Omental fat pad (tissue), 4 donors: ENCODE data around the gene CFAP46. TPM values are rescaled to one million over a fixed set of nuclear protein-coding genes. Genes with fewer than 3 reads are reported as not detected.
"Not testable (repeated sequence)": the region's sequence is repeated elsewhere in the genome, so short reads cannot be mapped to it uniquely, and the experiment has no call there.

ENCODE experiments used
- ATAC-seq: fragments of 150-250 bp; one replicate; pipeline ENCODE4 v1.9.1; 2016; ENCODE audit warnings: mild to moderate bottlenecking, moderate library complexity; ENCODE audit not compliant: low FRiP score
- DNase-seq: peaks from one replicate; pipeline ENCODE4 v3.0.0-alpha.2; 2019; ENCODE audit warnings: low spot score
- total RNA-seq, 4 donors: library from RNA; depleted of rRNA; stranded (reverse); fragments of >200 nt; gene quantifications; one replicate each; pipeline ENCODE4 v1.1.0, GENCODE V29; 2016
- TF ChIP-seq, protein P1 (sequence below), 3 donors: fragments of 450-650 bp; IDR thresholded peaks; one replicate each; pipeline ENCODE4 v1.5.1; 2016 to 2017; ENCODE audit warnings: antibody characterized with exemption in 3 of 3, mild to moderate bottlenecking in 3 of 3, moderate library complexity in 2 of 3

CFAP46 gene
- total RNA-seq, 4 donors from 2014 or later, result 0.24 to 0.37 TPM; not detected in 2

DNA sequence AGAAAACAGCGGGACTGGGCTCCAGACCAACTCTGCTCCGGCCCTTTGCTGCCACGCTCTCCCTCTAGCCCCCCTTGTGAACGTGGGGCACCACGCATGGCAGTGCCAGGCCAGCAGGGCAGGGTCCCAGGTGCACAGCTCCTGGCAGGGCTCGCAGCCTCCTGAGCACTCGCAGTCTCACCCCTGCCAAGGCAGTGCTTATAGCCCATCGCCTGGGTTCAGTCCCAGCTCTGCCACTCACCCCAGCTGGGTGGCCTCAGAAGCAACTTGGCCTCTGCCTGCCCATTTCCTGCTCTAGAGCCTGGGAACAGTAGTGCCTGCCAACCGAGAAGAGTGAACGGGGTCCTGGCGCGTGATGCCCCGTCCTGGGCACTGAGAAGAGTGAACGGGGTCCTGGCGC lies 36.3 kb downstream of the CFAP46 start:
- DNase-seq (no peak), ATAC-seq (no peak)
- TF ChIP-seq, protein P1, sequence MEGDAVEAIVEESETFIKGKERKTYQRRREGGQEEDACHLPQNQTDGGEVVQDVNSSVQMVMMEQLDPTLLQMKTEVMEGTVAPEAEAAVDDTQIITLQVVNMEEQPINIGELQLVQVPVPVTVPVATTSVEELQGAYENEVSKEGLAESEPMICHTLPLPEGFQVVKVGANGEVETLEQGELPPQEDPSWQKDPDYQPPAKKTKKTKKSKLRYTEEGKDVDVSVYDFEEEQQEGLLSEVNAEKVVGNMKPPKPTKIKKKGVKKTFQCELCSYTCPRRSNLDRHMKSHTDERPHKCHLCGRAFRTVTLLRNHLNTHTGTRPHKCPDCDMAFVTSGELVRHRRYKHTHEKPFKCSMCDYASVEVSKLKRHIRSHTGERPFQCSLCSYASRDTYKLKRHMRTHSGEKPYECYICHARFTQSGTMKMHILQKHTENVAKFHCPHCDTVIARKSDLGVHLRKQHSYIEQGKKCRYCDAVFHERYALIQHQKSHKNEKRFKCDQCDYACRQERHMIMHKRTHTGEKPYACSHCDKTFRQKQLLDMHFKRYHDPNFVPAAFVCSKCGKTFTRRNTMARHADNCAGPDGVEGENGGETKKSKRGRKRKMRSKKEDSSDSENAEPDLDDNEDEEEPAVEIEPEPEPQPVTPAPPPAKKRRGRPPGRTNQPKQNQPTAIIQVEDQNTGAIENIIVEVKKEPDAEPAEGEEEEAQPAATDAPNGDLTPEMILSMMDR (IDR thresholded peaks at IDR 0.05), result no peak

DNA sequence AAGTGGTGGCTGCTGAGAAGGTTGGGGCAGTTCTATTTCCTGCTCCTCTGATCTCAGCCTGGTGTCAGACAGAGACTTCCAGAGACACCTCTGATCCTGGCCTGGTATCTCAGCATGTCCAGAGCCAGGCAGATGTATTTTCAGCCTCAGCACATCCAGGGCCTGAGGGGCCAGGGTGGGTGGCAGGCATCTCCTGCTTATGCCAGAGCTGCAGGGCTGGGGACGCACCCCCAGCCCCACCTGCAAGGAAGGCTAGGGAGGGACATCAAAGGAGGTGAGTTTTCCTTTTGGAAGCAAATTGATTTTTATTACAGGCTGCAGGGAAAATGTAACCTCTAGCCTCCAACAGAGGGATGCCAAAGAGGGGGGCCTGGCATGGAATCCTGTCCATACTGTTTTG lies 36.7 kb downstream of the CFAP46 start:
- ATAC-seq, result no peak
- TF ChIP-seq, protein P1 (IDR thresholded peaks at IDR 0.05), result no peak

DNA sequence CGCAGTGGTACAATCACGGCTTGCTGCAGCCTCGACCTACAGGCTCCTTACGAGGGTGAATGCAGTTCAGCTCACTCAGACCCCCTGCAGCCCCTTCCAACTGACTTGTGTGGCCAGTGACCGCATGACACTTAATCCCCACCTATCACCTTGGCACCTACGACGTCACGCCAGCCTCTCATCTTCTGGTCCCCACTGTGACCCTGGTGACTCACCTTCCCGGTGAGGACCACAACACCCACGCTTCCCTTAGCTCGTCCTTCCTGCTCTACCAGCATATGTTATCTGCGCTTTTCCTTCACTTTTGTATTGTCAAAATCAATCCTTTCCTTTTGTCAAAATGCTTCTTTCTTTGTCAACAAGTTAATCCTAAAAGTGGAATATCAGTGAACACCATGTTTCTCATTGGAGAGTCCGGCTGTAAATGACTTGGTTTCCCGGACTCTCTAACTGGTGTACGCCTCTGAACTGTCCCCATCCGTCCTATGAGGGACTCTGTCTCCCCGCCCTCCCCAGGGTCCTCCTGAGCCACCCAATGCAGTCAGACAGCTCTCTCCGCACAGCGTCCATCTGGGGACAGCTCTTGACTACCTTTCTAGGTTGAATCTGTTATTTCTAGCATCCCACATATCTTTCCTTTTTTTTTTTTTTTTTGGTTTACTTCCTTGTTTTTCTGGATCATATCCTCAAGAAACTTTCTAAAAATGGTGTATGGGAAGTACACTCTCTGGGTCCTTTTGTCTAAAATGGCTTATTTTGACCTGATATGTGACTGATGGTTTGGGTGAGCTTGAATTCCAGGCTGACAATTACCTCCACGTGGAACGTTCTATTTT lies 37.3 kb downstream of the CFAP46 start:
- no peak for DNase-seq
- no peak for ATAC-seq
- TF ChIP-seq, protein P1 (IDR thresholded peaks at IDR 0.05), result no peak

More for the DNA sequence above, 36.7 kb downstream of the CFAP46 start:
- no peak for DNase-seq

DNA sequence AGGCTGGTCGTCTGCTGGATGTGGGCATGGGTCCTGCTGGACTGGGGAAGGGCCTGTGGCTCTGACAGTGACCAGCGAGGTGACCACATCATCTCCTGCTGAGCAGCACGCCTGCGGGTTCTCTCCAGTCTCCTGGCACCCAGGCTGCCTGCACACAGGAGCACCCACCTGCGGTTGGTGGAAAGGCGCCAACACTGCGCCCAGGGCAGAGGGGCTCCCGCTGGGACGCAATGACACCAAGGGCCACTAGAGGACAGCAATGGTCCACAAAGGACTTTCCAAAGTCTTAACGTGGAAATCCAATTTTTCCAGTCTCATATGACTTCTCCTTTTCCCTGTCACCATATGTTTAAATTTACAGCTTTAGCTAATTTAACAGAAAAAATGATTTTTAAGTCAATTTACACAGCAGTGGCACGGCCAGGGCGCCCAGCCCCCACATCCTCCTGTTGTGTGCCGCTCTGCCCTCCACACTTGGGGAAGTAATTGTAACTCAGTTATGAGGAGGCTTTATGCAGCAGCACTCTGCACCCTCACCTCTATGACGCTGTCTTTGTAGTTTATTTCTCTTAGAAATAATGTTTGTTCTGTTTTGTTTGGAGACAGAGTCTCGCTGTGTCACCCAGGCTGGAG lies 38.1 kb downstream of the CFAP46 start:
- ATAC-seq (no peak), DNase-seq (no peak)
- TF ChIP-seq, protein P1 (IDR thresholded peaks at IDR 0.05), result no peak

DNA sequence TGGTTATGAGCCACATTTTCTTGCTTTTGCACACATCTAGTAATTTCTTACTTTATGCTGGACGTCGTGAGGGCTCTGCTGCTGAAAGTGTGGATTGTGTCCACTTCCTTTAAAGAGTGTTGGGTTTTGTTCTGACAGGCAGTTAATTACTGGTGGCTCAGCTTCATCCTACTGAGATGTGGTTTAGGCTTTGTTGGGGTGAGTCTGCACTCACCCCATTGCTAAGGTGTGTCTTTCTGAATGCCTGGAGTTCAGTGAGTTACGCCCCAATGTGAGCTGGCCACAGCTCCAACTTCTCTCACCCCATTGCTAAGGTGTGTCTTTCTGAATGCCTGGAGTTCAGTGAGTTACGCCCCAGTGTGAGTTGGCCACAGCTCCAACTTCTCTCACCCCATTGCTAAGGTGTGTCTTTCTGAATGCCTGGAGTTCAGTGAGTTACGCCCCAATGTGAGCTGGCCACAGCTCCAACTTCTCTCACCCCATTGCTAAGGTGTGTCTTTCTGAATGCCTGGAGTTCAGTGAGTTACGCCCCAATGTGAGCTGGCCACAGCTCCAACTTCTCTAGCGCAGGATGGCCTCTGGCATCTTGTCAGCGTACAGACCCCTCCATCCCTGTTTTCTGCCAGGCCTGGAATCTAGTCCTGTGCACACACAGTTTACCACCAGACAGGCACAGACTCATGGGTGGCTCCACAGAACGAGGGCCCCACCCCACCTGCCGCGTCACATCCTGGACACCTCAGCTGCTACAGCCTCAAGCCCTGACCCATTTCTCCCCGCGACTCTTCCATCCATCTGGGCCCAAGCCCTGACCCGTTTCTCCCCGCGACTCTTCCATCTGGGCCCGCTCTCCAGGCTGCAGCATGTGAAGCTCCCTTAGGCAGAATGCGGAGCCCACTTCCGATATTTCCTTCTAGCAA lies 39.5 kb downstream of the CFAP46 start:
- ATAC-seq, DNase-seq: not testable (repeated sequence)

DNA sequence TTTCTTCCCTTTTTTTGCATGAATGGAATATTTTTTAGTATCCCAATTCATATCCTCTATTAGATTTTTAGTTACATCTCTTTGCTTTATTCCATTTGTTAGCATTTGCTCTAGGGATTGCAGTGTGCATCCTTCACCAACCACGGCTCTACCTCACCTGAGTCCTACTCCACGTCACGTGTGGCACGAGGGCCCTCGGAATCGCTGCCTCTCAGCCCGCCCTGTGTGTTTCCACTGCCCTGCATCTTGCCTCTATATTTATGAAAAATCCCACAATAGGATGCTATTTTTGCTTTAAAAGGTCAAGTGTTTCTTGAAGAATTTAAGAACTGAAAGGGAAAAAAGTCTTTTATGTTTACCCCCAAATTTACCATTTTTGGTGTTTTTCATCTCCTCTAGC lies 41.0 kb downstream of the CFAP46 start:
- DNase-seq, result no peak
- TF ChIP-seq, protein P1 (IDR thresholded peaks at IDR 0.05), result no peak
- ATAC-seq, result no peak

DNA sequence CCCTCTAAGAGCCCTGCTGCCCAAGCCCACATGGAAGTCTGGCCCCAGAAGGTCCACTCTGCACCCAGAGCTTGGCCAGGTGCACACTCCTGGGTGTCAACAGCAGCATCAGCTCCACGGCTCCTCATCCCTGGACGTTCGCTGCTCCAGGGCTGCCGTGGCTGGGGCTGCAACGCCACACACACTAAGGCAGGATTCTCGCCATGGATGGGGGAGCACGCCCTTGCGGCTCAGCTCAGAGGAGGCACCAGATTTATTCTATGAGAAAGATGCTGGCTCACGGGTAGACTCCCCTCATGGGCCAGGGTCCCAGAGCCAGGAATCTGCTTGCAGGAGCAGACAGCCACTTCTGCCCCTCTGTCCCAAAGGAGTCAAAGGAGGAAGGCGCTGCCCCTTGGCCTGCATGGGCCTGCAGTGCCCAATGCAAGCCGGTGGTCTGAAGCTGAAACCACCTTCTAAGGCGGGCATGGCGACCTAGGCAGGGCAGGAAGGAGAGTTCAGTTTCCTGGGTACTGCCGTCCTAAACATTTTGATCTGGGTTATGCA lies 42.1 kb downstream of the CFAP46 start:
- DNase-seq (no peak), ATAC-seq (no peak)
- TF ChIP-seq, protein P1 (IDR thresholded peaks at IDR 0.05), result no peak
